OCI-LY3 (cell line): ENCODE measurements around the gene SARDH.
"Not testable (repeated sequence)": the region's sequence is repeated elsewhere in the genome, so short reads cannot be mapped to it uniquely, and the experiment has no call there.

Experiments
- H2AFZ ChIP-seq: fragments of 200-600, 300-600 bp; shearing (Covaris generic); 2 replicates; pipeline ENCODE4 v1.6.0; 2014; ENCODE audit warnings: antibody characterized with exemption, low read depth, low read length
- H3K27ac ChIP-seq: fragments of 200-600, 300-600 bp; sonication (generic); 2 replicates; pipeline ENCODE4 v1.5.1; 2014; ENCODE audit warnings: mild to moderate bottlenecking, low read length, moderate library complexity, mixed read lengths
- H3K27me3 ChIP-seq: fragments of 200-600, 300-600 bp; sonication (generic); 2 replicates; pipeline ENCODE4 v1.6.1; 2014; ENCODE audit warnings: low read depth, low read length, mixed read lengths
- H3K36me3 ChIP-seq: fragments of 200-600, 300-600 bp; sonication (generic); replicated peaks from 2 replicates; pipeline ENCODE3; 2014; ENCODE audit warnings: low read depth, low read length, mixed read lengths
- H3K4me1 ChIP-seq: fragments of 300-600, 200-600 bp; sonication (generic); 2 replicates; pipeline ENCODE4 v1.6.1; 2014; ENCODE audit warnings: low read length, mixed read lengths
- H3K4me2 ChIP-seq: fragments of 200-600, 300-600 bp; sonication (generic); 2 replicates; pipeline ENCODE4 v1.6.1; 2014; ENCODE audit warnings: low read length, mixed read lengths
- H3K4me3 ChIP-seq: fragments of 300-600, 200-600 bp; sonication (generic); 2 replicates; pipeline ENCODE4 v1.5.1; 2014; ENCODE audit warnings: antibody characterized with exemption, mild to moderate bottlenecking, low read length, moderate library complexity
- H3K79me2 ChIP-seq: fragments of 300-600, 200-600 bp; shearing (Covaris generic); 2 replicates; pipeline ENCODE4 v1.6.1; 2014; ENCODE audit warnings: mild to moderate bottlenecking, low read length, mixed read lengths
- H3K9ac ChIP-seq: fragments of 300-600, 200-600 bp; shearing (Covaris generic); 2 replicates; pipeline ENCODE4 v1.6.0; 2014; ENCODE audit warnings: mild to moderate bottlenecking, low read length, moderate library complexity
- H3K9me3 ChIP-seq: fragments of 200-600, 300-600 bp; shearing (Covaris generic); 2 replicates; pipeline ENCODE4 v1.6.1; 2014; ENCODE audit warnings: low read length, mixed read lengths; ENCODE audit not compliant: insufficient read depth
- H4K20me1 ChIP-seq: fragments of 200-600, 300-600 bp; sonication (generic); 2 replicates; pipeline ENCODE4 v1.6.1; 2016; ENCODE audit warnings: low read length, mixed read lengths; ENCODE audit not compliant: insufficient read depth
- EZH2phosphoT487 ChIP-seq: fragments of 200-600 bp; shearing (Covaris generic); IDR thresholded peaks from 2 replicates; pipeline ENCODE4 v1.6.1; 2018; ENCODE audit warnings: antibody characterized with exemption, mixed run types, low read depth
- TF ChIP-seq, protein P1 (sequence below): fragments of 200-600, 300-600 bp; sonication (generic); IDR thresholded peaks from 2 replicates; pipeline ENCODE4 v1.5.1; 2014; ENCODE audit warnings: antibody characterized with exemption, low read length, low read depth

Gene SARDH

DNA sequence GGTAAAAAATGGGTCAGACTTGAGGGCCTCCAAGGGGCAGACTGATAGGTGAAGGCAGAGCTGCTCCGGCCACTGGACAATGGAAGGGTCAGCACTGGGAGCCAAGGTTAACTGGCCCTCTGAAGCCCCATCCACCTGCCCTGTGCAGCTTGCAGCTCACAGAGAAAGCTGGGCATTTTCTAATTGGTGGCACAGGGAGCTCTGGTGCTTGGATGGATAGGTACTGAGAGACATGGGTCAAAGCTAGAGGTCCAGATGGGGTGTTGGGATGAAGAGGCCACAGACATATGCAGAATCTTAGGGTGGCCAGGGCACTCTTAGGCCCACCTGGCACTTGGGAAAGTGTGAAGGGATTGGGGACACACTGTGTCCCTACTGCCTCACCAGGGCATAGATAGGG lies 29.5 kb upstream of the SARDH start:
- Histone ChIP-seq H3K9ac (no peak overlapping the region), H3K79me2 (no peaks in the 10 kb centered on the region), H3K4me2 (no peak overlapping the region), H3K36me3 (peaks cover 74% of the 10 kb centered on the region), H3K9me3 (peaks cover 4% of the 10 kb centered on the region; the same call in 1 of the 2 replicates), H2AFZ (no peak overlapping the region), H3K4me3 (no peak overlapping the region), H4K20me1 (no peaks in the 10 kb centered on the region), H3K4me1 (no peaks in the 10 kb centered on the region), H3K27me3 (no peaks in the 10 kb centered on the region), H3K27ac (no peak overlapping the region)
- TF ChIP-seq EZH2phosphoT487 = no peak
- TF ChIP-seq, protein P1, sequence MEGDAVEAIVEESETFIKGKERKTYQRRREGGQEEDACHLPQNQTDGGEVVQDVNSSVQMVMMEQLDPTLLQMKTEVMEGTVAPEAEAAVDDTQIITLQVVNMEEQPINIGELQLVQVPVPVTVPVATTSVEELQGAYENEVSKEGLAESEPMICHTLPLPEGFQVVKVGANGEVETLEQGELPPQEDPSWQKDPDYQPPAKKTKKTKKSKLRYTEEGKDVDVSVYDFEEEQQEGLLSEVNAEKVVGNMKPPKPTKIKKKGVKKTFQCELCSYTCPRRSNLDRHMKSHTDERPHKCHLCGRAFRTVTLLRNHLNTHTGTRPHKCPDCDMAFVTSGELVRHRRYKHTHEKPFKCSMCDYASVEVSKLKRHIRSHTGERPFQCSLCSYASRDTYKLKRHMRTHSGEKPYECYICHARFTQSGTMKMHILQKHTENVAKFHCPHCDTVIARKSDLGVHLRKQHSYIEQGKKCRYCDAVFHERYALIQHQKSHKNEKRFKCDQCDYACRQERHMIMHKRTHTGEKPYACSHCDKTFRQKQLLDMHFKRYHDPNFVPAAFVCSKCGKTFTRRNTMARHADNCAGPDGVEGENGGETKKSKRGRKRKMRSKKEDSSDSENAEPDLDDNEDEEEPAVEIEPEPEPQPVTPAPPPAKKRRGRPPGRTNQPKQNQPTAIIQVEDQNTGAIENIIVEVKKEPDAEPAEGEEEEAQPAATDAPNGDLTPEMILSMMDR = no peak

- H3K4me3 ChIP-seq = no peak overlapping the region
- no peak overlapping the region for H3K4me2 ChIP-seq
- peaks cover 4% of the 10 kb centered on the region; the same call in 1 of the 2 replicates for H3K9me3 ChIP-seq
- no peak overlapping the region for H2AFZ ChIP-seq
- H3K27me3 ChIP-seq = no peaks in the 10 kb centered on the region
- no peaks in the 10 kb centered on the region for H3K4me1 ChIP-seq
- TF ChIP-seq EZH2phosphoT487 = no peak
- TF ChIP-seq, protein P1 = no peak
- no peak overlapping the region for H3K9ac ChIP-seq
- H4K20me1 ChIP-seq = no peaks in the 10 kb centered on the region
- no peaks in the 10 kb centered on the region for H3K79me2 ChIP-seq
- no peak overlapping the region for H3K27ac ChIP-seq
- H3K36me3 ChIP-seq = peaks cover 73% of the 10 kb centered on the region
Measured at GRCh38 chr9:133767008-133767407, 28.9 kb upstream of the SARDH start.

- not testable (repeated sequence) for H4K20me1 ChIP-seq, H3K4me2 ChIP-seq, H3K4me1 ChIP-seq, H3K27ac ChIP-seq, H3K79me2 ChIP-seq, H3K27me3 ChIP-seq, H3K9me3 ChIP-seq, H3K9ac ChIP-seq, H2AFZ ChIP-seq, H3K4me3 ChIP-seq
- H3K36me3 ChIP-seq = peaks cover 66% of the 10 kb centered on the region
Measured at GRCh38 chr9:133766234-133766633, 28.1 kb upstream of the SARDH start.

GRCh38 chr9:133763272-133764183 lies 25.4 kb upstream of the SARDH start:
- H3K9me3 ChIP-seq = peaks cover 4% of the 10 kb centered on the region; the same call in 1 of the 2 replicates
- no peak overlapping the region for H2AFZ ChIP-seq
- no peak overlapping the region for H3K9ac ChIP-seq
- H4K20me1 ChIP-seq = no peaks in the 10 kb centered on the region
- H3K4me2 ChIP-seq = no peak overlapping the region
- no peaks in the 10 kb centered on the region for H3K4me1 ChIP-seq
- H3K27me3 ChIP-seq = no peaks in the 10 kb centered on the region
- no peaks in the 10 kb centered on the region for H3K79me2 ChIP-seq
- no peak overlapping the region for H3K27ac ChIP-seq
- H3K4me3 ChIP-seq = no peak overlapping the region
- TF ChIP-seq, protein P1 = no peak
- no peak for TF ChIP-seq EZH2phosphoT487
- H3K36me3 ChIP-seq = peaks cover 53% of the 10 kb centered on the region
